ENCODE data around the gene SFI1. TPM values are rescaled to one million over a fixed set of nuclear protein-coding genes. Genes with fewer than 3 reads are reported as not detected.
"Not testable (repeated sequence)": the region's sequence is repeated elsewhere in the genome, so short reads cannot be mapped to it uniquely, and the experiment has no call there.

SFI1 gene, protein sequence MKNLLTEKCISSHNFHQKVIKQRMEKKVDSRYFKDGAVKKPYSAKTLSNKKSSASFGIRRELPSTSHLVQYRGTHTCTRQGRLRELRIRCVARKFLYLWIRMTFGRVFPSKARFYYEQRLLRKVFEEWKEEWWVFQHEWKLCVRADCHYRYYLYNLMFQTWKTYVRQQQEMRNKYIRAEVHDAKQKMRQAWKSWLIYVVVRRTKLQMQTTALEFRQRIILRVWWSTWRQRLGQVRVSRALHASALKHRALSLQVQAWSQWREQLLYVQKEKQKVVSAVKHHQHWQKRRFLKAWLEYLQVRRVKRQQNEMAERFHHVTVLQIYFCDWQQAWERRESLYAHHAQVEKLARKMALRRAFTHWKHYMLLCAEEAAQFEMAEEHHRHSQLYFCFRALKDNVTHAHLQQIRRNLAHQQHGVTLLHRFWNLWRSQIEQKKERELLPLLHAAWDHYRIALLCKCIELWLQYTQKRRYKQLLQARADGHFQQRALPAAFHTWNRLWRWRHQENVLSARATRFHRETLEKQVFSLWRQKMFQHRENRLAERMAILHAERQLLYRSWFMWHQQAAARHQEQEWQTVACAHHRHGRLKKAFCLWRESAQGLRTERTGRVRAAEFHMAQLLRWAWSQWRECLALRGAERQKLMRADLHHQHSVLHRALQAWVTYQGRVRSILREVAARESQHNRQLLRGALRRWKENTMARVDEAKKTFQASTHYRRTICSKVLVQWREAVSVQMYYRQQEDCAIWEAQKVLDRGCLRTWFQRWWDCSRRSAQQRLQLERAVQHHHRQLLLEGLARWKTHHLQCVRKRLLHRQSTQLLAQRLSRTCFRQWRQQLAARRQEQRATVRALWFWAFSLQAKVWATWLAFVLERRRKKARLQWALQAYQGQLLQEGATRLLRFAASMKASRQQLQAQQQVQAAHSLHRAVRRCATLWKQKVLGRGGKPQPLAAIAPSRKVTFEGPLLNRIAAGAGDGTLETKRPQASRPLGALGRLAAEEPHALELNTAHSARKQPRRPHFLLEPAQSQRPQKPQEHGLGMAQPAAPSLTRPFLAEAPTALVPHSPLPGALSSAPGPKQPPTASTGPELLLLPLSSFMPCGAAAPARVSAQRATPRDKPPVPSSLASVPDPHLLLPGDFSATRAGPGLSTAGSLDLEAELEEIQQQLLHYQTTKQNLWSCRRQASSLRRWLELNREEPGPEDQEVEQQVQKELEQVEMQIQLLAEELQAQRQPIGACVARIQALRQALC
- polyA plus RNA-seq (ENCODE audit: insufficient read length in 4 of 4), result 10 to 100 TPM; 20.9 to 26.1 (median 23.5) TPM

DNA sequence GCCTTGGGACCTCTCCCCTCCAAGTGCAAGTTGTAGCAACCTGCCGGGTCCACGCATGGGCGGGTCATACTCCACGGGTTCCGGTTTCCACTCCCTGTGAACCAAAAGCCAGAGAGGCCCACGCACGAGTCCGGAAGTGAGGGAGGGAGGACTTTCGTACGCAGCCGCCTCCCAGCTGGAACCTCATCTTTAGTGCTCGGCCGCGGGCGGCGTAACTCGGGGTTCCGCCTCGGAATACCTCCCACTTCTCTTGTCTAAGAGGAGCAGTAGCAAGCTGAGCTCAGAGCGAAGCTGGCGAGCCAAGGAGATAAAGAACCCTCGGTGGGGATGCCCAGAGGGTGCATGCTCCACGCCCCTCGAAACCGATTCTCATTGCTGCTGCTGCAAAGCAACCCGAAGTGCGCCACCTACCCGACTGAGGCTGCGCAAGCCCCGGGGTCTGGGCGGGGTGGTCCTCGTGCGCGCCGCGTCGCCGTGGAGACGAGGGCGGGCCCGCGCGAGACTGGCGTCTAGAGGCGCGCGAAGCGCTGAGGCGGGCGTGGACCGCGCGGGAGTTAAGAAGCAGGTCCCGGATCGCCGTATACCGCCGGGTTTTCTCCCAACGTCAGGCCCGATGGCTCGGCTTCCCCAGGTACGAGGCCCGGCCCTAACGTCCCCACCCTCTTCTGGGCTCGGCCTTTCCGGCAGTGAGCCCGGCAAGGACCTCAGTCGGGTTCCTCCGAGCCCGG, at the start of gene SFI1:
Gene SFI1, plus strand, starts transcription at position 530 of the 728 bp plus-strand sequence. CDS start 11,749 bp downstream, outside the sequence.
- DNase-seq (ENCODE audit: low read depth in 4 of 4, low spot score in 3 of 4), result peak; percentile 77 to 86 (median 84)

GRCh38 chr22:31446767-31447166, 49.6 kb upstream of the SFI1 start:
- no peak for DNase-seq (ENCODE audit: low read depth in 4 of 4, low spot score in 3 of 4)

DNA sequence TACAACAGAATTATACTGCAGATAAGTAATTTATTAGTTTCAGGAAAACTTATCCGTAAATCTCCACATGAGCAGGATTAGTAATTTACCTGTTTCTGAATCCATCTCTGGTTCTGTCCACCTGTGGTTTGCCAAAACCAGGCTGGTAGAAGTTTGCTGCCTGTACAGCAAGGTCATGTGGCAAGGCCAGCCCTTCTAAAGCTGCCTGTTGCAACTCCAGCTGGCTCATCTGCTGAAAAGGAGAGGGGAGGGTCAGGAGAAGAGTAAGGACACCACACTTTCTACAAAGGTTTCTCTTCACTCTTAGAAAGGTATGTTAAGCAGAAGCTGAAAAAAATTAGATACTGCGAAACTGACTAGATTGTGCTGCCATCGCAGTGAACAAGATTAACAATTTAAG, 49.0 kb upstream of the SFI1 start:
- DNase-seq (ENCODE audit: low read depth in 4 of 4, low spot score in 3 of 4), result no peak

GRCh38 chr22:31448382-31448781, 48.0 kb upstream of the SFI1 start:
- DNase-seq (ENCODE audit: low read depth in 4 of 4, low spot score in 3 of 4), result no peak

DNA sequence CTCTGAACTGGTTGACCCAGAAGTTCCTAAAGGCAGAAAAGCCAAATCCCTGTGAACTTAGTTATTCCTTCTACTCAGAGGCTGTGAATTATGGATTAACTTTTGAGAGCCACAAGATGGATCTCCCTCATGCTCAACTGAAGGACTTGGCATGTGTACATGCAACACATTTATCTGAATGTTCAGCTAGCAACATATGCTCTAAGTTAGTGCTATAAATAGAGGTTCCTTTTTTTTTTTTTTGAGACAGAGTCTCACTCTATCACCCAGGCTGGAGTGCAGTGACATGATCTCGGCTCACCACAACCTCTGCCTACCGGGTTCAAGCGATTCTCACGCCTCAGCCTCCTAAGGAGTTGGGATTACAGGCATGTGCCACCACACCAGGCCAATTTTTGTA, 46.8 kb upstream of the SFI1 start:
- no peak for DNase-seq (ENCODE audit: low read depth in 4 of 4, low spot score in 3 of 4)

DNA sequence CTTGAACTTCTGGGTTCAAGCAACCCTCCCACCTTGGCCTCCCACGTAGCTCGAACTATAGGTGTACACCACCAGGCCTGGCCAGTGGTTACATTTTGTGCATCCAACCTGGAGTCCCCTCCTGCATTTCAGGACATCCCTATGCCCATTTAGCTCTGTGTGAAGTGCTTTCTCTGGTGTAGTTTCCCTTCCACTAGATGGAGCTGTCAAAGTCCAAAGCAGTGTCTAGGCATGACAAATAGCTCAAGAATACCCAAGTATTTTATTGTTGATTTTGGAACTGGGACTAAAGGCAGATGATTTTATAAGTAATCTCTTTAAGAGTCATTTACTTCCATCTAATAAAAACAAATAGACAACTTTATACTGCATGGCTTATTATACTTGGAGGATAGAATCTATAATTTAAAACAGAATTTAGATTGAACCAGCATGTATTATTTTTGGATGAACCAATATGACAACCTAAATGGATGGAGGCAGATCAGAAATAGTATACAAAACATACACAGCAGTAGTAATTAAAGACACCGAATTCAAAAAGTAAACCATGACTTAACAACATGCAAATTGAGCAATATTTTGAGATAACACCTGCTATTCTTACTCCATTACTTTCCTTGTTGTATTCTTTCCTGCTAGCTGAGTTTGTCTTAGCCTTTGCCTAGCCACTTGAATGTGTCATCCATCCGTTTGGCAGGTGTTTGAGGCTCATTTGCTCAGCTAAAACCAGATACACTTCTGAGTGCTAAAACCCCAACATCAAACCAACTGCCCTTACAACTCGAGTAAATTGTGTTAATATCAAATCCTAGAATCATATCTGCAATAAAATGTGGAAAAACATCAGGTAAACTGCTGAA, 44.4 kb upstream of the SFI1 start:
- peak in 1 of 4 donors; percentile 6 for DNase-seq (ENCODE audit: low read depth in 4 of 4, low spot score in 3 of 4)

DNA sequence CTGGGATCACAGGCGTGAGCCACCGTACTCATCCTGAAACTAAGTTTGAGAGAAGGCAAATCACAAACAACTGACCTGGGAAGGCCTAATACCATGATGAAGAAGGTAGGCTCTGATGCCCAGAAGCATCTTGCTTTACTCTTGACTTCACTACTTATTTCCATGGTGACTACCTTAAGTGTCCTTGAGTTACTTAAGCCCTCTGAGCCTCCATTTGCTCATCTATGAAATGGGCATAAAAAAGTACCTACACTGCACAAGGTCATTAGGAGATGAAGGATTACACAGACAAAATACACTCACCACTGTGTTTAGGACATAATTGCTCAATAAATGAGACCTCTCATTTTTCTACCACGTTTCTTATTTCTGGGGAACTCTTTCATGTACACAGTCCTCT, 34.6 kb upstream of the SFI1 start:
- DNase-seq (ENCODE audit: low read depth in 4 of 4, low spot score in 3 of 4), result no peak

DNA sequence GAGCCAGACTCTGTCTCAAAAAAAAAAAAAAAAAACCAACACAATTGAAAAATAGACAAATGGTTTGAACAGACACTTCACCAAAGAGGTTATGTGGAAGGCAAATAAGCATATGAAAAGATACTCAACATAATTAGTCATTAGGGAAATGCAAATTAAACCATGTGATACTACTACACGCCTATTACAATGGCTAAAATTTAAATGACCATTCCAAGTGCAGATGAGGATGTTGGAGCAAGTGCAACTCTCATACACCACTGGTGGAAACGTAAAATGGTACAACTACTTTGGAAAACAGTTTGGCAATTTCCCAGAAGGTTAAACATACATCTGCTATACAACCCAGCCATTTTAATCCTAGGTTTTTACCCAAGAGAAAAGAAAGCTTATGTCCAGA, 31.0 kb upstream of the SFI1 start:
- no peak for DNase-seq (ENCODE audit: low read depth in 4 of 4, low spot score in 3 of 4)

GRCh38 chr22:31474743-31475142, 21.6 kb upstream of the SFI1 start:
- no peak for DNase-seq (ENCODE audit: low read depth in 4 of 4, low spot score in 3 of 4)

DNA sequence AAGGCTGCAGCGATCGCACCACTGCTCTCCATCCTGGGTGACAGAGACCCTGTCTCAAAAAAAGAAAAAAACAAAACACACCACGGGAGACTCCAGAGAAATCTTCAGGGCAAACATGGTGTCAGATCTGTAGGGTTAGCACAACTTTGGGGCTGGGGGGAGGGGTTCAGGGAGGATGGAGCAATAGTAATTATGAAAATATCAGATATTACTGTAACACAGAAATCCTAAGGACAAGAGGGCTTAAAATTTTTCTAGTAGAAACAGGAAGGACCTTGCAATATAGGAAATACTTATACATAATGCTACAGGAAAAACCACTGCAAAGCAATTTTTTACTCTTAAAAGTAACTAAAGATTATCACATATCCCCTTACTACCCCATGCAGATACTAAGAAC, 20.5 kb upstream of the SFI1 start:
- no peak for DNase-seq (ENCODE audit: low read depth in 4 of 4, low spot score in 3 of 4)

- DNase-seq (ENCODE audit: low read depth in 4 of 4, low spot score in 3 of 4), result no peak
These were observed 19.0 kb upstream of the SFI1 start for GRCh38 chr22:31477329-31477728.

DNA sequence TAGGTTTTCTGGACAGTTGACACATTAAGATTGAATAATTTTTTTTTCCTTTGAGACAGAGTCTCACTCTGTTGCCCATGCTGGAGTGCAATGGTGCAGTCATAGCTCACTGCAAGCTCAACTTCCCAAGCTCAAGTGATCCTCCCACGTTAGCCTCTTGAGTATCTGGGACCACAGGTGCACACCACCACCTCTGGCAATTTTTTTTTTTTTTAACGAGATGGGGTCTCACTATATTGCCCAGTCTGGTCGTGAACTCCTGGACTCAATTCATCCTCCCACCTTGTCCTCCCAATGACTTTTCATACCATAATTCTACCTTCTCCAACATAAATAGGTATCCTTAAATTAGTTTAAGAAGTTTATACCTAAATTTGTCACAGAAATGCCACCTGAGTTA, 15.2 kb upstream of the SFI1 start:
- DNase-seq (ENCODE audit: low read depth in 4 of 4, low spot score in 3 of 4), result no peak

DNA sequence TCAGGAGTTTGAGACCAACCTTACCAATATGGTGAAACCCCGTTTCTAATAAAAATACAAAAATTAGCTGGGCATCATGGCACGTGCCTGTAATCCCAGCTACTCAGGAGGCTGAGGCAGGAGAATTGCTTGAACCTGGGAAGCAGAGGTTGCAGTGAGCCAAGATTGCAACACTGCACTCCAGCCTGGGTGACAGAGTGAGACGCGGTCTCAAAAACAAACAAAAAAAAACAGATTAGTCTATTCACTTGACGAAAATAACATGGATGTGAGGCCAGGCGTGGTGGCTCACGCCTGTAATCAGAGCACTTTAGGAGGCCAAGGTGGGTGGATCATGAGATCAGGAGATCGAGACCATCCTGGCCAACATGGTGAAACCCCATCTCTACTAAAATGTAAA, 13.9 kb upstream of the SFI1 start:
- DNase-seq (ENCODE audit: low read depth in 4 of 4, low spot score in 3 of 4), result not testable (repeated sequence)

DNA sequence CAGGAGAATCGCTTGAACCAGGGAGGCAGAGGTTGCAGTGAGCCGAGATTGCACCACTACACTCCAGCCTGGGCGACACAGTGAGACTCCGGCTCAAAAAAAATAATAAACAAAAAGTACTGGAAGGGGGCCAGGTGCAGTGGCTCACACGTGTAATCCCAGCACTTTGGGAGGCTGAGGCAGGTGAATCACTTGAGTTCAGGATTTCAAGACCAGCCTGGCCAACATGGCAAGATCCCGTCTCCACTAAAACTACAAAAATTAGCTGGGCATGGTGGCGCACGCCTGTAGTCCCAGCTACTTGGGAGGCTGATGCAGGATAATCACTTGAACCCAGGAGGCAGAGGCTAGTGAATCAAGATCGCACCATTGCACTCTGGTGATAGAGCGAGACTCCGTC, 10.0 kb upstream of the SFI1 start:
- not testable (repeated sequence) for DNase-seq (ENCODE audit: low read depth in 4 of 4, low spot score in 3 of 4)

DNA sequence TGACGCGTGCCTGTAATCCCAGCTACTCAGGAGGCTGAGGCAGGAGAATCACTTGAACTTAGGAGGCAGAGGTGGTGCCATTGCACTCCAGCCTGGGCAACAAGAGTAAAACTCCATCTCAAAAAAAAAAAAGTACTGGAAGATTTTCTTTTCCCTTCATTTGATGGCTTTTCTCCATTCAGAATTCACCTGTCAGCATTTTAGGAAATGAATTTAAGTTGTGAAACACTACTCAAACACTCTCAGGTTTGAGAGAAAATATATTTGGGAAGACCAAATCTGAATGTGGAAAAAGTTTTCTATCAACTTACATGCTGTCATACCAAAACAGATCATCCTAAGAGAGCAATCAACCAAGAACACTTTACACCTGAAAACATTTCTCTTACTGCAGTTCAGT, 9.4 kb upstream of the SFI1 start:
- no peak for DNase-seq (ENCODE audit: low read depth in 4 of 4, low spot score in 3 of 4)

DNA sequence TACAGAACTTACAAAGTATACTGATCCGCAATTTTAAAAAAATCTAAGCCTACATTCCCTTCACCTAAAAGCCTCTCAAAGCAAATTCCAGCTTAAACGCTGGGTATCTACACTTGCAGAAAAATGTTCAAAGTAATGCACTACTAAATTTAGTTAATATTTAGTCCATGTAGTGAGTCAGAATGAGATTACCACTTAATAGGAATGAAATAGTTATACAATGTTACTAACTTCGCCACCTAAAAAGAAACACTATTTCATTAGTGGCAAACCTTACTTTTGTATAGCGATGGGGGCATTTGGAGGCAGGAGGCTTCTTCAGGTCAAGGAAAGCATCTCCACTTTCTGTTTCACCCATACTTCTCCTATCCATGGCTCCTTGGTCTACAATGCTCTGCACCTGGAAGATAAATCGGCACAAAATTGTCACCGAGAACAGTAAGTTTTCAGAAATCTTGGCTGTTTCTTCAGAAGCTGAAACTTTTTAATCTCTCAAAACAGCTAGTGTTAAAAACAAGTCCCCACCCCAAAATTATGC, 7.9 kb upstream of the SFI1 start:
- no peak for DNase-seq (ENCODE audit: low read depth in 4 of 4, low spot score in 3 of 4)

DNA sequence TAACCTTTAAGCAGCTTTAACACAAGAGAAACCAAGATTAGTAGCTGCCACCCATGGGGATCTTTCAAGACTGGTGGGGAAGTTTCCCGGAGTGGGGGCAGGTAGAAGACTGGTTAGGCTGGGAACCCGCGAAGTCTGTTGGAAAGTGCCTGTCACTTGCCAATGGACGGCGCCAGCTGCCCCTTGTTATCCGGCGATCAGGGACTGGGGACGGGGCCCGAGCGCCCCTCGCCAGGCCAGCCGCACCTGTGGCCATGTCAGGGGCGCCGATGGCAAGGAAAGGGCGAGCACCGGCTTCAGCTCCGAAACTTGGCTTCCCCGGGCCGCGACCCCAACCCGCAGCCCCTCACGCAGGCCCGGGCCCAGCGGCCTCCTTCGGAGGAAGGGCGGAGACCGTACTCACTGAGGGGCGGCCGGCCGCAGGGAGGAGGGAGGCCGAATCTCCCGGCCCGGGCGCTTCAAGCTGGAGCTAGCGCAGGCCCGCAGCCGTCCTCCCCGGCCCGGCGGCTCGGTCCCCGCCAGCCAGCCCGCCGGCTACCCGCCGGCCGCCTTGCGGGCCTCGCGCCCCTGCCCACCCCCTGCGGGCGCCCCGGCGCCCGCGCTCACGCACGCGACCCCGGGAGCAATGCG, 7.2 kb upstream of the SFI1 start:
- no peak for DNase-seq (ENCODE audit: low read depth in 4 of 4, low spot score in 3 of 4)
